ENCODE measurements around the gene FAM111A. TPM values are rescaled to one million over a fixed set of nuclear protein-coding genes. Genes with fewer than 3 reads are reported as not detected.
"Not testable (repeated sequence)": the region's sequence is repeated elsewhere in the genome, so short reads cannot be mapped to it uniquely, and the experiment has no call there.

The FAM111A gene
- 40.5 to 41.7 TPM (median 40.8 TPM) in 3 replicates for total RNA-seq

GRCh38 chr11:59142530-59143507 lies at the start of gene FAM111A:
TSS of gene FAM111A (plus strand) at chr11:59142856. CDS start at chr11:59148873, 6,017 bp downstream.
- Mint-ChIP-seq H3K36me3 (no peaks in the 10 kb centered on the region), H3K27me3 (ENCODE audit: low read depth) (no peaks in the 10 kb centered on the region), H3K9me3 (no peaks in the 10 kb centered on the region), H3K4me3 (peak within 1 kb of the TSS; percentile 88), H3K4me1 (peaks cover 37% of the 10 kb centered on the region), H3K27ac (peak within 1 kb of the TSS; percentile 99)
- no peak for TF ChIP-seq CTCF (IDR thresholded peaks at IDR 0.05; ENCODE audit: unreplicated experiment)
- DNase-seq (ENCODE audit: low spot score in 2 of 2, unreplicated experiment in 2 of 2) = peak; percentile 73 to 85

DNA sequence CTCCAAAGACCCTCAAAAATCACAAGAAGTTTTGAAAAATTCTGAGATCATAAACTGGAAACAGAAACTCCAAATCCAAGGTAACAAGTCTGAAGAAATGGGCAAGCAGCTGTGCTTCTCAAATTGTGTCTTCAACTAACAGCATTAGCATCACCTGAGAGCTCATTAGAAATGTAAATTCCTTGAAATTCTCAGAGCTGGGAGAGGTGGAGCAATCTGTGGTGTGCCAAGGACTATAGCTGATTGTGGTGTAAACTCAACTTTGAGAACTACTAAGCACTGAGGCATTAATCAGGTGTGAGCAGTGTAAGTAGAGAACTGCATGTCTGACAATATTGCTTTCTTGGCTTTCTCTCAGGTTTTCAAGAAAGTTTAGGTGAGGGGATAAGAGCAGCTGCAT lies 49.1 kb upstream of the FAM111A start:
- H3K4me3 Mint-ChIP-seq; H3K36me3 Mint-ChIP-seq; H3K9me3 Mint-ChIP-seq; H3K27ac Mint-ChIP-seq; H3K4me1 Mint-ChIP-seq; DNase-seq (ENCODE audit: low spot score in 2 of 2, unreplicated experiment in 2 of 2): not testable (repeated sequence)
- H3K27me3 Mint-ChIP-seq (ENCODE audit: low read depth) = peaks cover 50% of the 10 kb centered on the region

GRCh38 chr11:59095225-59095624 lies 47.4 kb upstream of the FAM111A start:
- peaks cover 58% of the 10 kb centered on the region for H3K27me3 Mint-ChIP-seq (ENCODE audit: low read depth)
- not testable (repeated sequence) for H3K4me1 Mint-ChIP-seq, H3K9me3 Mint-ChIP-seq

GRCh38 chr11:59095972-59096575 lies 46.6 kb upstream of the FAM111A start:
- not testable (repeated sequence) for DNase-seq (ENCODE audit: low spot score in 2 of 2, unreplicated experiment in 2 of 2); H3K9me3 Mint-ChIP-seq; H3K4me1 Mint-ChIP-seq; H3K36me3 Mint-ChIP-seq; H3K4me3 Mint-ChIP-seq; H3K27ac Mint-ChIP-seq
- H3K27me3 Mint-ChIP-seq (ENCODE audit: low read depth) = peaks cover 62% of the 10 kb centered on the region

More at GRCh38 chr11:59095225-59095624, 47.4 kb upstream of the FAM111A start:
- H3K27ac Mint-ChIP-seq; H3K36me3 Mint-ChIP-seq; H3K4me3 Mint-ChIP-seq; DNase-seq (ENCODE audit: low spot score in 2 of 2, unreplicated experiment in 2 of 2): not testable (repeated sequence)

- H3K27ac Mint-ChIP-seq = no peak overlapping the region
- DNase-seq (ENCODE audit: low spot score in 2 of 2, unreplicated experiment in 2 of 2) = peak in 1 of 2 experiments; percentile 55
- no peaks in the 10 kb centered on the region for H3K36me3 Mint-ChIP-seq
Observed at GRCh38 chr11:59097113-59097708, 45.4 kb upstream of the FAM111A start.

DNA sequence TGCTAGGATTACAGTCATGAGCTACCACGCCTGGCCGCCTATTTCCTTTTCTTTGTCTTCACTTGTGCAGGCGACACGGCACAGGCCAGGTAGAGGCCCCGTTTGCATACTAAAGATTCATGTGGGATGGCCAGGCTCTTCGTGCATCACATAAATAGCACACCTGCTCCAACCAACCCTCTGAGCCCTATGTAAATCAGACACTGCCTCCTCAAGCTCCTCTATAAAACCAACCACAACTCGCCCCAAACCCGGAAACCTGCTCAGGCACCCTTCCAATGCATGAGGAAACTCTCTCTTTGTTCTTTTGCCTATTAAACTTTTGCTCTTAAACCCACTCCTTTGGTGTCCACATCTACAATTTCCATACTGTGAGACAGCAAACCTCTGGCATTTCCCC lies 44.7 kb upstream of the FAM111A start:
- H3K36me3 Mint-ChIP-seq; H3K9me3 Mint-ChIP-seq; H3K27ac Mint-ChIP-seq; H3K4me1 Mint-ChIP-seq; DNase-seq (ENCODE audit: low spot score in 2 of 2, unreplicated experiment in 2 of 2); H3K4me3 Mint-ChIP-seq: not testable (repeated sequence)
- H3K27me3 Mint-ChIP-seq (ENCODE audit: low read depth) = peaks cover 74% of the 10 kb centered on the region

More at GRCh38 chr11:59097113-59097708, 45.4 kb upstream of the FAM111A start:
- Mint-ChIP-seq H3K27me3 (ENCODE audit: low read depth) (peaks cover 70% of the 10 kb centered on the region), H3K4me1 (no peaks in the 10 kb centered on the region), H3K9me3 (no peaks in the 10 kb centered on the region), H3K4me3 (no peak overlapping the region)
- peak; percentile 40 for TF ChIP-seq CTCF (IDR thresholded peaks at IDR 0.05; ENCODE audit: unreplicated experiment)

DNA sequence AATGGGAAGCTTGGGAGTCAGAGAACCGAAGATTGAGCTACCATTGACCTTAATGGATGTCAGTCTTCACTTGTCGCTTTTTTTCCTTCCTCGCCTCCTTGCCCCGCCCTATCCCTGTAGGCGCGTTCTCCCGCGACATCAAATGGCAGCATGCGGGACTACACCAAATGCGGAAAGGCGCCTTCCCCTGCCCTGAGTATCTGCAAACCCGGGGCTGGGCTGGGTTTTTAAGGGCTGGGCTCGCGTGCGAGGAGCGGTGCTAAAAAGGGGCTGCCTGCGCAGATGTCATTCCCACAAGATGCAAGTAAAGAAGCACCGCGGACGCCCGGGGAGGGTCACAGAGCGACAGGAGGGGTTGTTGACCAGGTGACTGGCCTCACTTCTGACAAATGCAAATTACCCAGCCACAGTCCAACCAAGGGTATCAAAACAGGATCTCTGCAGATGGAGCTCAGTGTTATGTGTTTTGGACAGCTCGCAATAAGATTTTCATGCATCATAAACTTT lies 40.3 kb upstream of the FAM111A start:
- Mint-ChIP-seq H3K4me3 (peak overlapping the region; percentile 43), H3K4me1 (peaks cover 11% of the 10 kb centered on the region), H3K27ac (no peak overlapping the region), H3K9me3 (no peaks in the 10 kb centered on the region), H3K27me3 (ENCODE audit: low read depth) (peaks cover 84% of the 10 kb centered on the region), H3K36me3 (no peaks in the 10 kb centered on the region)
- DNase-seq (ENCODE audit: low spot score in 2 of 2, unreplicated experiment in 2 of 2) = peak; percentile 20 to 43
- TF ChIP-seq CTCF (IDR thresholded peaks at IDR 0.05; ENCODE audit: unreplicated experiment) = no peak
